Tibial artery (tissue), 4 donors: ENCODE measurements around the gene SLITRK3.
A peak's percentile ranks its signal among the peaks of the same experiment; 100 is the strongest.

Source experiments
- DNase-seq, 2 donors: peaks; one replicate each; pipeline ENCODE4 v3.0.0-alpha.2; 2019
- H3K27ac ChIP-seq, 2 donors: fragments of 200-600 bp; sonication (generic) in 1 of 2; 1 replicate in 1 of 2; 2 replicates in 1 of 2; pipeline ENCODE4 v1.5.1; 2018 to 2019; ENCODE audit warnings: mild to moderate bottlenecking in 1 of 2
- H3K27me3 ChIP-seq, 2 donors: fragments of 200-600 bp; sonication (generic) in 1 of 2; one replicate each; pipeline versions ENCODE4 v1.5.1 to v1.6.0; 2016 to 2019
- H3K36me3 ChIP-seq, 3 donors: fragments of 200-600 bp; sonication (generic) in 2 of 3; one replicate each; pipeline ENCODE4 v1.5.1; 2016 to 2019; ENCODE audit warnings: mild to moderate bottlenecking in 2 of 3
- H3K4me1 ChIP-seq, 4 donors: fragments of 200-600 bp; sonication (generic) in 2 of 4; 1 replicate in 3 of 4; 2 replicates in 1 of 4; pipeline ENCODE4 v1.5.1; 2016 to 2019
- H3K4me3 ChIP-seq, 2 donors: fragments of 200-600 bp; sonication (generic) in 1 of 2; 1 replicate in 1 of 2; 2 replicates in 1 of 2; pipeline ENCODE4 v1.5.1; 2018 to 2019; ENCODE audit warnings: mild to moderate bottlenecking in 2 of 2
- H3K9me3 ChIP-seq, 3 donors: fragments of 200-600 bp; sonication (generic) in 1 of 3; one replicate each; pipeline ENCODE4 v1.5.1; 2016 to 2019
- CTCF ChIP-seq, 2 experiments: fragments of 200-600 bp in 1 of 2; fragments of 450-650 bp in 1 of 2; IDR thresholded peaks; one replicate each; pipeline ENCODE4 v1.5.1; 2017 to 2019; ENCODE audit warnings: antibody characterized with exemption in 2 of 2, mild to moderate bottlenecking in 1 of 2, moderate library complexity in 1 of 2
- intact Hi-C: fragments of 100-400 bp; cut with DNase I; formaldehyde crosslinking; loops from one replicate; pipeline ENCODE4 v1.15.0; 2023; ENCODE audit warnings: low total_unique reads

Gene SLITRK3

GRCh38 chr3:165204445-165204844 lies 8.3 kb upstream of the SLITRK3 start:
- intact Hi-C loops: no loop called here
- H3K36me3 ChIP-seq: no peaks in the 10 kb centered on the region
- DNase-seq: no peak
- no peaks in the 10 kb centered on the region for H3K4me1 ChIP-seq
- H3K9me3 ChIP-seq: no peaks in the 10 kb centered on the region
- no peak overlapping the region for H3K27ac ChIP-seq
- no peak overlapping the region for H3K4me3 ChIP-seq
- TF ChIP-seq CTCF (IDR thresholded peaks at IDR 0.05): no peak
- H3K27me3 ChIP-seq: peaks cover 0 to 4% of the 10 kb centered on the region in 2 donors

- no peak for DNase-seq
- Histone ChIP-seq H3K9me3 (no peaks in the 10 kb centered on the region), H3K4me3 (no peak overlapping the region), H3K27ac (no peak overlapping the region), H3K4me1 (no peaks in the 10 kb centered on the region), H3K36me3 (no peaks in the 10 kb centered on the region), H3K27me3 (peaks cover 0 to 14% of the 10 kb centered on the region in 2 donors)
- TF ChIP-seq CTCF (IDR thresholded peaks at IDR 0.05): no peak
- intact Hi-C loops: no loop called here
These were observed 6.8 kb upstream of the SLITRK3 start for GRCh38 chr3:165202995-165203394.

- H3K4me3 ChIP-seq: no peak overlapping the region
- no peak for TF ChIP-seq CTCF (IDR thresholded peaks at IDR 0.05)
- H3K36me3 ChIP-seq: no peaks in the 10 kb centered on the region
- no peak for DNase-seq
- intact Hi-C loops: no loop called here
- no peak overlapping the region for H3K27ac ChIP-seq
- H3K9me3 ChIP-seq: no peaks in the 10 kb centered on the region
- peaks cover 0 to 5% (median 3%) of the 10 kb centered on the region in 4 donors for H3K4me1 ChIP-seq
- peaks cover 0 to 24% of the 10 kb centered on the region in 2 donors for H3K27me3 ChIP-seq
These were observed 5.8 kb upstream of the SLITRK3 start for GRCh38 chr3:165201964-165202363.

- TF ChIP-seq CTCF (IDR thresholded peaks at IDR 0.05): no peak
- peaks cover 6 to 63% of the 10 kb centered on the region in 2 donors for H3K27me3 ChIP-seq
- H3K4me1 ChIP-seq: peaks cover 0 to 48% (median 25%) of the 10 kb centered on the region in 4 donors
- no peaks in the 10 kb centered on the region for H3K36me3 ChIP-seq
- intact Hi-C loops: no loop called here
- H3K27ac ChIP-seq: no peak overlapping the region
- H3K4me3 ChIP-seq: no peak overlapping the region
- no peaks in the 10 kb centered on the region for H3K9me3 ChIP-seq
- DNase-seq: no peak
These were observed 1.3 kb upstream of the SLITRK3 start for GRCh38 chr3:165197481-165197800.

GRCh38 chr3:165196577-165197480 lies 645 bp upstream of the SLITRK3 start:
- H3K27ac ChIP-seq: no peak overlapping the region
- peaks cover 0 to 49% (median 25%) of the 10 kb centered on the region in 4 donors for H3K4me1 ChIP-seq
- peak overlapping the region; percentile 38 to 54 for H3K4me3 ChIP-seq
- H3K36me3 ChIP-seq: no peaks in the 10 kb centered on the region
- no peaks in the 10 kb centered on the region for H3K9me3 ChIP-seq
- intact Hi-C loops: no loop called here
- peaks cover 6 to 63% of the 10 kb centered on the region in 2 donors for H3K27me3 ChIP-seq
- TF ChIP-seq CTCF (IDR thresholded peaks at IDR 0.05): no peak
- DNase-seq: peak in 1 of 2 donors; percentile 51
